Ovary (tissue), 9 donors: Measurements from ENCODE around the gene SORCS2. TPM values are rescaled to one million over a fixed set of nuclear protein-coding genes. Genes with fewer than 3 reads are reported as not detected.

Experiments
- DNase-seq, 5 donors: peaks; one replicate each; pipeline ENCODE4 v3.0.0-alpha.2; 2019 to 2020
- H3K27ac ChIP-seq, 2 donors: fragments of 200-600 bp; one replicate each; pipeline versions ENCODE4 v1.5.1 to v1.8.0; 2019 to 2022
- H3K27me3 ChIP-seq: fragments of 200-600 bp; one replicate; pipeline ENCODE4 v1.8.0; 2022
- H3K36me3 ChIP-seq: fragments of 200-600 bp; sonication (generic); one replicate; pipeline ENCODE4 v1.5.1; 2019
- H3K4me1 ChIP-seq: one replicate; pipeline ENCODE4 v1.8.1; 2013; ENCODE audit warnings: mild to moderate bottlenecking, moderate library complexity; ENCODE audit not compliant: insufficient read depth
- H3K4me3 ChIP-seq: fragments of 200-600 bp; sonication (generic); one replicate; pipeline ENCODE4 v1.5.1; 2017
- H3K9me3 ChIP-seq, 2 donors: fragments of 200-600 bp in 1 of 2; sonication (generic) in 1 of 2; one replicate each; pipeline versions ENCODE4 v1.5.1 to v1.8.1; 2013 to 2019; ENCODE audit warnings: mild to moderate bottlenecking in 1 of 2, moderate library complexity in 1 of 2
- EP300 ChIP-seq: sonication (generic); formaldehyde crosslinking; IDR thresholded peaks from one replicate; pipeline ENCODE4 v1.6.1; 2017; ENCODE audit warnings: antibody characterized with exemption
- POLR2A ChIP-seq: fragments of 450-650 bp; IDR thresholded peaks from one replicate; pipeline ENCODE4 v1.6.1; 2017; ENCODE audit warnings: antibody characterized with exemption, mild to moderate bottlenecking, moderate library complexity
- WGBS, 3 donors: extraction: QIAGEN DNeasy Blood & Tissue Kit in 1 of 3; methylation state at CpG; one replicate each; pipeline versions ENCODE4 v1.1.5 to v1.1.7; 2013 to 2017; 5-methylcytosine and 5-hydroxymethylcytosine counted together
- intact Hi-C, 4 donors: fragments of 100-400 bp; cut with DNase I; formaldehyde crosslinking; loops; one replicate each; pipeline versions ENCODE4 v1.11.0 to v1.15.1; 2022 to 2023
- polyA plus RNA-seq, 2 donors: library from polyadenylated mRNA; stranded (reverse); fragments of 200-250 nt in 1 of 2; fragments of 350-450 nt in 1 of 2; fragmentation: Illumina TruSeq in 1 of 2; extraction: RNeasy Lipid Tissue Mini Kit (QIAGEN cat#74804) in 1 of 2; gene quantifications; one replicate each; pipeline ENCODE4 v1.2.3, GENCODE V29; 2013 to 2014
- total RNA-seq, 7 donors: library from RNA; depleted of rRNA in 2 of 7; stranded (reverse); fragments of >200 nt in 2 of 7; fragmentation: NEBNext Ultra II Directional in 3 of 7; extraction: Animal tissue kit (Norgen Biotek cat#: 25700) in 3 of 7; gene quantifications; one replicate each; pipeline versions ENCODE4 v1.1.0 to v1.2.4, GENCODE V29; 2016 to 2023
- TF ChIP-seq, protein P1 (sequence below), 3 donors: fragments of 450-650 bp in 2 of 3; fragments of 200-600 bp in 1 of 3; IDR thresholded peaks; one replicate each; pipeline versions ENCODE4 v1.5.1 to v1.8.0; 2016 to 2022; ENCODE audit warnings: antibody characterized with exemption in 3 of 3, mild to moderate bottlenecking in 1 of 3
- donor health status: DM: no; HTN: no; CAD: no; lungs with moderate emphysema.
- donor health status: DM: no; HTN: no; CAD: no.
- donor health status: Bipolar disorder and iron deficiency.
- donor health status: DM: yes; HTN: yes; CAD: no.
- donor health status: DM: no; HTN: no; CAD: no.
- donor health status: DM: yes; HTN: yes; CAD: no.

The SORCS2 gene
- total and polyA plus RNA-seq, 9 donors, result 0.60 to 23.9 (median 7.1) TPM

DNA sequence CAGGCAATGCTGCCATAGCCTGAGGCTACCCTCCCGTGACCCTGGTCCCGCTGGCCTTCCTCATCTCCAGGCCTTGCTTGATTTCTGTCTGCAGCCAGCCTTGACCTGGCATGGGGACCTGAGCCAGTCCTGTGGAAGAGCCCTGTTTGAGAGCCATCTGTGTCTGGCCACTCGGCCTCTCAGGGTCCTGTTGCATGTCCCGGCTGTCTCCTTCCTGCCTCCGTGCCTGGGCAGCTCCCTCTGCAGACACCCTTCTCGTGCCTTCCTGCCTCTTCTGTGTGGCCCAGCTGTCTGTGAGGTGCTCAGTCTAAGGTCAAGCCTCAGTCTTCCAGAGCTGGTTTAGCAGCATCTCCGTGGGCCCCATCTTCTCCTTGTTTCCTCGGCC lies 108.4 kb downstream of the SORCS2 start:
- intact Hi-C loops, result no loop called here
- no peaks in the 10 kb centered on the region for H3K4me1 ChIP-seq
- 89 to 93% (median 91%) methylated on average over 8 of the region's 8 CpGs for WGBS, 3 donors
- TF ChIP-seq EP300 (no peak), POLR2A (no peak)
- TF ChIP-seq, protein P1, sequence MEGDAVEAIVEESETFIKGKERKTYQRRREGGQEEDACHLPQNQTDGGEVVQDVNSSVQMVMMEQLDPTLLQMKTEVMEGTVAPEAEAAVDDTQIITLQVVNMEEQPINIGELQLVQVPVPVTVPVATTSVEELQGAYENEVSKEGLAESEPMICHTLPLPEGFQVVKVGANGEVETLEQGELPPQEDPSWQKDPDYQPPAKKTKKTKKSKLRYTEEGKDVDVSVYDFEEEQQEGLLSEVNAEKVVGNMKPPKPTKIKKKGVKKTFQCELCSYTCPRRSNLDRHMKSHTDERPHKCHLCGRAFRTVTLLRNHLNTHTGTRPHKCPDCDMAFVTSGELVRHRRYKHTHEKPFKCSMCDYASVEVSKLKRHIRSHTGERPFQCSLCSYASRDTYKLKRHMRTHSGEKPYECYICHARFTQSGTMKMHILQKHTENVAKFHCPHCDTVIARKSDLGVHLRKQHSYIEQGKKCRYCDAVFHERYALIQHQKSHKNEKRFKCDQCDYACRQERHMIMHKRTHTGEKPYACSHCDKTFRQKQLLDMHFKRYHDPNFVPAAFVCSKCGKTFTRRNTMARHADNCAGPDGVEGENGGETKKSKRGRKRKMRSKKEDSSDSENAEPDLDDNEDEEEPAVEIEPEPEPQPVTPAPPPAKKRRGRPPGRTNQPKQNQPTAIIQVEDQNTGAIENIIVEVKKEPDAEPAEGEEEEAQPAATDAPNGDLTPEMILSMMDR (IDR thresholded peaks at IDR 0.05), result no peak
- no peaks in the 10 kb centered on the region for H3K36me3 ChIP-seq
- no peak overlapping the region for H3K4me3 ChIP-seq
- H3K9me3 ChIP-seq, result no peaks in the 10 kb centered on the region
- no peak overlapping the region for H3K27ac ChIP-seq
- H3K27me3 ChIP-seq, result no peaks in the 10 kb centered on the region
- DNase-seq, result no peak

- TF ChIP-seq, protein P1 (IDR thresholded peaks at IDR 0.05), result no peak
- no peak for TF ChIP-seq EP300
- no peak for TF ChIP-seq POLR2A
- 83 to 89% (median 89%) methylated on average over 17 of the region's 17 CpGs for WGBS, 3 donors
- no peaks in the 10 kb centered on the region for H3K36me3 ChIP-seq
- no peak overlapping the region for H3K4me3 ChIP-seq
- DNase-seq, result no peak
- no peaks in the 10 kb centered on the region for H3K27me3 ChIP-seq
- H3K9me3 ChIP-seq, result no peaks in the 10 kb centered on the region
- no peaks in the 10 kb centered on the region for H3K4me1 ChIP-seq
- no peak overlapping the region for H3K27ac ChIP-seq
- intact Hi-C loops, result no loop called here
These were observed 108.9 kb downstream of the SORCS2 start for GRCh38 chr4:7301126-7301785.

DNA sequence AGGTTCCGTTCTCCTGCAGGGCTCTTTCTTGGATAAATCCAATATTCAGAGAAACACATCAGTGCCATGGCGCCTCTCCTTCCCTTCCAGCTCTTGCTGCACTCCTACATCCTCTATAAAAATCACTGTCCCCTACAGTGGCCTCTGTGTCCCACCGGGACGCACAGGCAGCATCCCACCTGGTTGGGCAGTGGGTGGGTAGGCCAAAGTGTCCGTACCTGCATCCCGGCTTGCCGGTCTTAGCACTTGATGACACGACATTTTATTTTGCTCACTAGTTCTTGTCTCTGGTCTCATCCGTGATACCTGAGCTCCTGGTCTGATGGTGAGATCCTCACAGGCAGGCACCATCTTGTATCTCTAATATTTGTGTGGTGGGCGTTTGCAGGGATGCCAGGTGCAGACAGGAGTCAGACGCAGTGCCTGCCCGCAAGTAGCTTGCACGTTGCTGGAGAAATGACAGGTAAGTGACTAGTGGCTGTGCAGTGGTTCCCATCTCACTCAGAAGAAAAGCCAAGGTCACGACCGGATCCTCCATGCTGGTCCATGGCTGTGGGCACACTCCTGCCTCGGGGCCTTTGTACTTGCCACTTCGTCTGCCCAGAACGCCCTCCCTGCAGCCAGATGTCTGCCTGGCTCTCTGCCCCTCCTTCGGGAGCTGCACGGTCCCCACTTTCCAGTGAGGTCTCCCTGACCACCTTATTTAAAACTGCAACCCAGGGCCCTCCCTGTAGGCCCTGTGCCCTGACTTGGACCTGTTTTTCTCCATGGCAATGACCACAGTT lies 109.7 kb downstream of the SORCS2 start:
- no peaks in the 10 kb centered on the region for H3K27me3 ChIP-seq
- no peak overlapping the region for H3K27ac ChIP-seq
- intact Hi-C loops, result no loop called here
- DNase-seq, result no peak
- WGBS, 3 donors, result 86 to 89% (median 89%) methylated on average over 20 of the region's 20 CpGs
- H3K4me1 ChIP-seq, result no peaks in the 10 kb centered on the region
- no peak overlapping the region for H3K4me3 ChIP-seq
- TF ChIP-seq, protein P1 (IDR thresholded peaks at IDR 0.05), result no peak
- TF ChIP-seq POLR2A, result no peak
- TF ChIP-seq EP300, result no peak
- no peaks in the 10 kb centered on the region for H3K36me3 ChIP-seq
- no peaks in the 10 kb centered on the region for H3K9me3 ChIP-seq

GRCh38 chr4:7302781-7303404 lies 110.6 kb downstream of the SORCS2 start:
- no peaks in the 10 kb centered on the region for H3K4me1 ChIP-seq

More at GRCh38 chr4:7302781-7303404, 110.6 kb downstream of the SORCS2 start:
- H3K27ac ChIP-seq, result no peak overlapping the region
- H3K36me3 ChIP-seq, result no peaks in the 10 kb centered on the region
- TF ChIP-seq POLR2A, result no peak
- TF ChIP-seq, protein P1 (IDR thresholded peaks at IDR 0.05), result no peak
- TF ChIP-seq EP300, result no peak
- H3K9me3 ChIP-seq, result no peaks in the 10 kb centered on the region
- no peaks in the 10 kb centered on the region for H3K27me3 ChIP-seq
- intact Hi-C loops, result no loop called here
- no peak overlapping the region for H3K4me3 ChIP-seq
- WGBS, 3 donors, result 78 to 86% (median 83%) methylated on average over 22 of the region's 22 CpGs
- no peak for DNase-seq
